NCI-H2107 treated with DMSO at 0.1 percent for 48 hours (cell line): ENCODE data around the gene ZNF366.
A peak's percentile ranks its signal among the peaks of the same experiment; 100 is the strongest.

ENCODE experiments used
- DNase-seq: peaks from one replicate; lab custom pipeline; 2025; ENCODE audit not compliant: unreplicated experiment; lab: John Stamatoyannopoulos, UW

The ZNF366 gene

GRCh38 chr5:72519111-72519510, 11.9 kb upstream of the ZNF366 start:
- DNase-seq: no peak

- no peak for DNase-seq
Observed at GRCh38 chr5:72518001-72518683, 10.9 kb upstream of the ZNF366 start.

- DNase-seq: no peak
Observed at GRCh38 chr5:72516916-72517315, 9.7 kb upstream of the ZNF366 start.

DNA sequence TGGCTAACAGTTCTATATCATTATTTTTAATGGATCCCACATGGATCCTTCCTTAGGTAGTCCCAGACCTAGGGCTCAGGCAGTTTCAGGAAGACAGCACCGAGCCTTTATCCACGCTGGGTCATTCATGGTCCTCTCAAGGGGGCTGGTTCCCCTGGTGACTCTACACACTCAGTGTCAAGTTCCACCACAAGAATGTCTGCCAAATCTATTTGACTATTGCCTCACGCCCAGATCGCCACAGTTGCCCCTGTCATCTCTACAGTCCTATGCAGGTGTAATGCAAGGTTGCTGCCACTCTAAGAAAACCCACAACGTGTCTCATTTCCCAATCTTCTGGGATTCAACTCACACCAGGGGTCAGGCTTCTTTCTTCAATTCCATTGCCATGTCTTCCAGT, 8.0 kb upstream of the ZNF366 start:
- peak; percentile 56 for DNase-seq

DNA sequence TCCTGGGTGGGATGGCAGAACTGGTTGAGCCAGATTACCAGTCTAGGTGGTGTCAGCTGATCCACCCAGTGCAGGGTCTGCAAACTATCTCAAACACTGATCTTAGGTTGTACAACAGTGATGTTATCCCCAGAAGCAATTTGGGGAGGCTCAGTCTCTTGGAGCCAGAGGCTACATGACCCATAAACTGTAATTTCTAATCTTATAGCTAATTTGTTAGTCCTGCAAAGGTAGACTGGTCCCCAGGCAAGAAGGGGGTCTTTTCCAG, 5.3 kb upstream of the ZNF366 start:
- no peak for DNase-seq

- DNase-seq: no peak
Observed at GRCh38 chr5:72511774-72512592, 4.8 kb upstream of the ZNF366 start.

- DNase-seq: no peak
Observed at GRCh38 chr5:72511366-72511765, 4.2 kb upstream of the ZNF366 start.

DNA sequence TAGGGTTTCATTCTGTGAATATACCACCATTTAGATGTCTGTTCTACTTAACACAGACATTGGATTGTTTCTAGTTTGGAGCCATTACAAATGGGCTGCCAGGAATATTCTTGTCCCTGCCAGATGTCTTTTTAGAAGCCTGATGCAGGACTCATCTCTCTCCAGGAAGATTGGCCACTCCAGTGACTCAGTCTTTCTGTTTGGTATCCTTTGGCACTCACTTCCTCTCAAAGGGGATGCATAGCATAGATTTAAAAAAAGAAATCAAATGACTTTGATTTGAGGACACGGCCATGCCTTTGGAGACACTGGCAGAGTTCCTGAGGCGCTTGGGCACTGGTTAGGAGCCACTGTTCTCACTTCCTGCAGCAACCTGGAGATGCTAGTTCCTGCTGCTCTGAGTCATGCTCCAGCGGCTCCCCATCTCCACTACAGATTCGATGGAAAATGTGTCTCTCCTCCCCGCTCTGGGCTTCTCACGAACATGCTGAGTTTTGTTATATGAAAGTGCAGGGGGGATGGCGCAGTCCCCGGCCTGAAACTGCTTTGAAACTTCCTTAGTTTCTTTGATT, 3.5 kb upstream of the ZNF366 start:
- no peak for DNase-seq

DNA sequence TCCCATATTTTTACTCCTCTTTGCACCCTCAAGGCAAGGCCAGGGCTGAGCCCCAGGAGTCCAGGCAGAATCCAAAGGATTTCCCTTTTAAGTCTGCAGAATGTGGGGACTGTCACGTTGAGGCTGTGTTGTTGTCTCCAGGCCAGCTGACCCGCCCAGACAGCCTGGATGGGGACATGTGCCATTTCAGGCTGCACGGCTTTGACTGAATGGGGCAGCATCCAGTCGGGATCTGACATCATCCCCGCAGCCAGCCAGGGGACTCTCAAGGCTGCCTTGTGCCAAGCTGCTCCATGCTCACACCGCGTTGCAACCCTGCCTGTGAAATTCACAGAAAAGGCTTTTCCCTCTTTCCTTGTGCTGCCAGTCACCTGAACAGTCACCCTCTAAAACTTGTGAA, 2.2 kb upstream of the ZNF366 start:
- no peak for DNase-seq

GRCh38 chr5:72508241-72509170, 1.3 kb upstream of the ZNF366 start:
- DNase-seq: no peak

DNA sequence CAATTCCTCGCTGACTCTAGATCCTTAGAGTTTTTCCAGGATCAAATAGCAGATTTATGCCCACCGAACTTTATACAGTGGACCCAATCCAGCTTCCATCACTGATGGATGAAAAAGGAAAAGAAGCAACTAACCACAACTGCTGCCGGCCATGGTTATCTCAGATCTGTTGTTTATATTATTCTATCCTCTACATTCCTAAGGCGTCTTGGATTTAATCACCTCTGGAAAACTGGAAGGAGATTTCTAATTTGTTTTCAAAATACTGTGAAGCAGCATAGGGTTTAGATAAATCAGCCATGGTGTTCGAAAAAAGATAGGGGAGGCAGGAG, 663 bp upstream of the ZNF366 start:
- no peak for DNase-seq

DNA sequence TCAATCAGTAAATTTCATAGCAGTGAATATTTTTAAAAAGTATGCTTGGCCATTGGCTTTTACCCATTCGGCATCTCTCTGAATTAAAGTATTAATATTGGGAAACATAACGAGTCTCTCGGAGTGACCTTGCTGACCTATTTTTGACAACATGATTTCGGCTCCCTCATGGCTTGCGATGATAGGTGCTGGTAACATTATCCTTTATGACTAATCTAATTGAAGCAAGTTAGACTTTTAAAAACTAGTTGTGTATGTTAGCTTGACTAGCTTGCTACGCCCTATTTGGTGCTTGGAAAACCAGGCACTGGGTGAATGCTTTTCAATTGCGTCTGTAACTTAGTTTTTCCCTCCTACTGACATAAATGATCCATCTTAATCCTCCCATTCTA, 1.1 kb downstream of the ZNF366 start:
- DNase-seq: no peak

DNA sequence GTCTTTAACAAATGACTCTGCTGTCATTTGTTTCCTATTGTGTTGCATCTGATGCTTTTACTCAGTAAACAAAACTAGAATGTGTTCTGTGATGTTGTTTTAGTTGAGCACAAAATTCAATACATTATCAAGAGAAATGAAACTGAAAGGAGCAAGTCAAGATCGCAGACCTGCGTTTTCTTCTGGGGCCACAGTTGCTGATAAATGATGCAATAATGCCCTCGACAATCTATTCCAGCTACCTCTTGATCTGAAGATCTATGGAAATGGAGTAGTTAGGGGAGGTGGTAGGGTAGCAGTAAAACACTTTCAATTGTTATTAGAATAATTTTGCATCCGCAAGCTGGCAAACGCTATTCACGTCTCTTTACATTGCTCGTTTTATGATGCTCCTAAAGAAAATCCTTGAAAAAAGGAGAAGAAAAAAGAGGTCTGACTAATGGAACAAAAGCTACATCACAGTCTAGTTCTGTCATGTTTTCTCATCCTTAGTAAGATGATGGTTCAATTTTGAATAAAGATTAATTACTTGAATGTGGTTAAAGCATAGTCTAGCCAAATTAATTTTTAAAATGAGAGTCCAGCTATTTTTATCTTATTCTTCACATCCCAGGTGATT, 1.6 kb downstream of the ZNF366 start:
- no peak for DNase-seq

DNA sequence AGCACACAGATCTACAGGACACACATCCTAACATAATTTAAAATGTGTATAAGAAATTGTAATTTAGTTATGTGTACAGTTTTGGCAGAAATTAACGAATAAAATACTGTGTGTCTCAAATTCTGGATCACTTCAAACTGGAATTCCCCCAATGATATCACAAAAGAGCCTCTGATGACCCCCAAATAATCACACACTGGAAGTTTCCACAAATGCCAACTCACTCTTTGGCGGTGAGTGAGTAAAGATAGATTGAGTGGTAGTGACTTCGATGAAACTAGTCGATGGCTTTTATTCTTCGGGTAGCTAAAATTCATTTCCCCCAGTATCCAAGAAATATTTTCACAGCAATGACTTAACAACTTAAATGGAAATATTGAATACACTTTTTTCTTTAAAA, 2.2 kb downstream of the ZNF366 start:
- no peak for DNase-seq

DNA sequence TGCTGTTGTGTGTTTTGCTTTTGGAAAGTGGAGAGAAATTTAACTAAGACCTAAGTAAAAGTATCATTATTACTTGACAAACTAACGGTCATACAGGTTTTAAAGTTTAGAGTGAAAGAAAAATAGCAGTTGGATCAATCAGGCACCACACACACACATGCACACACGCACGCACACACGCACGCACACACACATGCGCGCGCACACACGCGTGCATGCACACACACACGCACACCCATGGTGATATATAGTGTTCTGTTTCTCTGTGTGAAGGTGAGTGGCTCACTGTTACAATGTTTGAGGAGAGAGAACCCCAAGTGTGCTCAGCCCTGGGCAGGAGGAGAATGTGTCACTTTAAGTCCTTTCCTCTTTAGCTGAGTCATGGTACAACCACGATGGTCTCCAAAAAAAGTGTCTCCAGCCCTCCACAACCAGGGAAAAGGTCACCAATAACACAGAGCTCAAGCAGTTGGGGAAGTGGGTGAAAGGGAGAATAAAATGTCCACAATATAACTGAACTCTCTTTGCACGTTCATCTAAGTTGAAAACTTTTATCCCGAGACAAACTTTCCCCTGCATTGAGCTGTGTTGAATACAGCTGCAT, 3.2 kb downstream of the ZNF366 start:
- no peak for DNase-seq

GRCh38 chr5:72501488-72501887, 5.7 kb downstream of the ZNF366 start:
- DNase-seq: peak; percentile 26

DNA sequence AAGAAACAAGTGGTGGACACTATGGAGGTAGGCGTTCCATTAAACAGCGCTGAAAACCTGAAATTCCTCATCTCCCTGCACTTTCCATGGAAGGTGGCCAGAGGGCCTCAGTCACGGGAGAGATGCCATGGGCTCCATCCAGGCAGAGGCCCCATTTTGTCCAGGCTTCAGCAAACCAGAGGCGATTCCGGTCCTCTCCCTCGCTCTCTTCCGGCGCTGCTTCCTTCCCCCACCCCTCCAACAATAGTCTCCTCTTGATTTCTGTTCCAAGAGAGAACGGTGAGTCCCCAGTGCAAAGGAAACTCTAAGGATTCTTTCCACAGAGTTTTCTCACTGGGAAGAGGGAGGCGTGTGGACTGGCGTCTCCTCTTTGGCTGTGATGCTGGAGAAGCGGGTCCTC, 7.5 kb downstream of the ZNF366 start:
- DNase-seq: no peak

DNA sequence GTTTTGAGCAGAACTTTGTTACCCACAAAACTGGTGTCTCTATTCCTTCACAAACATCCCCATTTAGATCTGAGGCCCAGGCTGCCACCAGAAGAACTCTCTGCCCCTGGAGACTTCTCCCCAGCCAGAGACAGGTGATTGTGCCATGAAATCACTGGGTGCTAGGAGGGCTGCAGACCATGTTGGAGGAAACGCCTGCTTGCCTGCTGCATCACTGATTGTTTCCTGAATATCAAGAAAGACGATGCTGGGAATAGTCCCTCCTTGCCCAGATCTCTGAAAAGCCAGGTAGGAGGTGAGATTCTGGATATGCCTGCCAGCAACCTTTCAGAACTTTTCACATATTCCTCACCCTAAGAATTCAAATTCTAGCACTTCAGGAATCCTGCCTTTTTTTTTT, 8.1 kb downstream of the ZNF366 start:
- no peak for DNase-seq

- no peak for DNase-seq
Observed at GRCh38 chr5:72498284-72498683, 8.9 kb downstream of the ZNF366 start.

GRCh38 chr5:72497823-72498222, 9.4 kb downstream of the ZNF366 start:
- no peak for DNase-seq

DNA sequence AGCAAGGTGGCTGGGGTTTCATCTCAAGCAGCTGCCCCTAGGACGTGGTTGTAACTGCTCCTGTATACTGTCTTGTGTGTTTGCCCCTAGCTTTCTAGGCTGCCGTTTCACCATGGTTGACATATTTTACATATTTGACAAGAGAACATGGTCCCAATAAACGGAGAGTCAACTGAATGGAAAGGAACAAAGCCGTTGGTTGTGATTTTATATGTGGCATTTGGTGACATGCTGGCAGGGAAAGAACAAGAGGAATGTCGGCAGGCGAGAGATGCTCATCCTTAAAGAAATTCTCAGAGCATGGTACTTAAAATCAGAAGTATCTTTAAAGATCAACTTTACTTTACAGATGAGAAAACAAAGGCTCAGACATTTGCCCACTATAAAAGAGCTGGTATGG, 11.8 kb downstream of the ZNF366 start:
- no peak for DNase-seq
